Transverse colon (tissue), 4 donors: ENCODE results near the gene TRDN.

Source experiments
- CTCF ChIP-seq, 5 experiments: fragments of 200-600 bp in 3 of 5; fragments of 450-650 bp in 2 of 5; sonication (generic) in 3 of 5; IDR thresholded peaks; 1 replicate in 2 of 5; 2 replicates in 3 of 5; pipeline ENCODE4 v1.5.1; 2016 to 2017; ENCODE audit warnings: antibody characterized with exemption in 5 of 5, inconsistent platforms in 3 of 5, mild to moderate bottlenecking in 2 of 5, moderate library complexity in 1 of 5
- POLR2AphosphoS5 ChIP-seq, 3 donors: sonication (generic); formaldehyde crosslinking; IDR thresholded peaks; one replicate each; pipeline ENCODE4 v1.6.1; 2016; ENCODE audit warnings: antibody characterized with exemption in 3 of 3

- TF ChIP-seq POLR2AphosphoS5 (IDR thresholded peaks at IDR 0.05): no peak
- no peak for TF ChIP-seq CTCF (IDR thresholded peaks at IDR 0.05)
Observed at GRCh38 chr6:123604067-123604466, 32.7 kb downstream of the TRDN start.
